Measurements from ENCODE around the gene CEP41. TPM values are rescaled to one million over a fixed set of nuclear protein-coding genes. Genes with fewer than 3 reads are reported as not detected.

Gene CEP41
- total RNA-seq, 4 donors from 2014 or later: 1.9 to 14.0 (median 5.6) TPM

GRCh38 chr7:130398526-130399090 is 42.2 kb downstream of the CEP41 start:
- DNase-seq: no peak
- Histone ChIP-seq H3K36me3 (peaks cover 0 to 11% (median 0%) of the 10 kb centered on the region in 3 donors), H3K27me3 (no peaks in the 10 kb centered on the region), H3K27ac (no peak overlapping the region), H3K9me3 (no peaks in the 10 kb centered on the region), H3K4me3 (no peak overlapping the region), H3K4me1 (no peaks in the 10 kb centered on the region)
- TF ChIP-seq, protein P1, sequence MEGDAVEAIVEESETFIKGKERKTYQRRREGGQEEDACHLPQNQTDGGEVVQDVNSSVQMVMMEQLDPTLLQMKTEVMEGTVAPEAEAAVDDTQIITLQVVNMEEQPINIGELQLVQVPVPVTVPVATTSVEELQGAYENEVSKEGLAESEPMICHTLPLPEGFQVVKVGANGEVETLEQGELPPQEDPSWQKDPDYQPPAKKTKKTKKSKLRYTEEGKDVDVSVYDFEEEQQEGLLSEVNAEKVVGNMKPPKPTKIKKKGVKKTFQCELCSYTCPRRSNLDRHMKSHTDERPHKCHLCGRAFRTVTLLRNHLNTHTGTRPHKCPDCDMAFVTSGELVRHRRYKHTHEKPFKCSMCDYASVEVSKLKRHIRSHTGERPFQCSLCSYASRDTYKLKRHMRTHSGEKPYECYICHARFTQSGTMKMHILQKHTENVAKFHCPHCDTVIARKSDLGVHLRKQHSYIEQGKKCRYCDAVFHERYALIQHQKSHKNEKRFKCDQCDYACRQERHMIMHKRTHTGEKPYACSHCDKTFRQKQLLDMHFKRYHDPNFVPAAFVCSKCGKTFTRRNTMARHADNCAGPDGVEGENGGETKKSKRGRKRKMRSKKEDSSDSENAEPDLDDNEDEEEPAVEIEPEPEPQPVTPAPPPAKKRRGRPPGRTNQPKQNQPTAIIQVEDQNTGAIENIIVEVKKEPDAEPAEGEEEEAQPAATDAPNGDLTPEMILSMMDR (IDR thresholded peaks at IDR 0.05): no peak
- no peak for TF ChIP-seq POLR2A (IDR thresholded peaks at IDR 0.05)

DNA sequence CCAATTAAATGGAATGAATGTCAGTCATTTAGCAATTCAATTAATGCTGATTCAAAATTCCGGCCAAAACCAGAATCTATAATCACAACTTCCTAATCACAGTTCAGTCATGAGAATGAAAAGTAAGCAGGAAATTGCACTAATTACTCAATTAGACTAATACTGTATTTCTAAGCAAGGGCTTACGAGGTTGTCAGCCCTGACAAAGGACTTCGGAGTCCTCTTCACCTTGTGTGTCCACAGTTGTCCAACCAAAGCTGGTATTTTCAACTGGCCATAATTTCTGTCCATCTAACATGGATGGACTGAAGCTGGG is 43.1 kb downstream of the CEP41 start:
- peaks cover 0 to 5% (median 0%) of the 10 kb centered on the region in 3 donors for H3K36me3 ChIP-seq
- H3K4me1 ChIP-seq: no peaks in the 10 kb centered on the region
- no peak for DNase-seq
- no peaks in the 10 kb centered on the region for H3K9me3 ChIP-seq
- TF ChIP-seq POLR2A (IDR thresholded peaks at IDR 0.05): no peak
- TF ChIP-seq, protein P1 (IDR thresholded peaks at IDR 0.05): no peak
- H3K4me3 ChIP-seq: no peak overlapping the region
- H3K27me3 ChIP-seq: no peaks in the 10 kb centered on the region
- H3K27ac ChIP-seq: no peak overlapping the region

GRCh38 chr7:130397051-130397757 is 43.6 kb downstream of the CEP41 start:
- Histone ChIP-seq H3K27me3 (no peaks in the 10 kb centered on the region), H3K36me3 (peaks cover 0 to 1% (median 0%) of the 10 kb centered on the region in 3 donors), H3K27ac (no peak overlapping the region), H3K4me3 (no peak overlapping the region), H3K4me1 (no peaks in the 10 kb centered on the region), H3K9me3 (no peaks in the 10 kb centered on the region)
- no peak for TF ChIP-seq POLR2A (IDR thresholded peaks at IDR 0.05)
- TF ChIP-seq, protein P1 (IDR thresholded peaks at IDR 0.05): no peak
- no peak for DNase-seq

DNA sequence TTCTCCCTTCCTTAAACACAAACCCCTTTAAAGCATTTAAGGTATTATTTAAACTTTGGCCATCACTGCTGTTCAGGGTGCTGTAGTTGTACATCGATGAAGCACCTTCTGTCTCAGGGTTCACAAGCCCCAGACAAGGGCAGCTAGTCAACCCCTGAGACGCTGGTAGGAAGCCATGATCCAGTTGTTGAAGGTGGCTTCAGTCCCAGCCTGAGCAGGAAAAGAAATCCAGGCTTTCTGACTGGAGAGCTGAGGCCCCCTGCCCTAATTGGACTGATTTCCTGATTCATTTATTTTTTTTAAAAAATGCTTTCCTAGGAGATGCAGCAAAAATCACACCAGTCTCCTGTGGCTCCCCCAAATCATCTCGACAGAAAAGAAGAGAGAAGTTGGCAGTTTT is 44.7 kb downstream of the CEP41 start:
- Histone ChIP-seq H3K27me3 (no peaks in the 10 kb centered on the region), H3K36me3 (no peaks in the 10 kb centered on the region), H3K4me3 (no peak overlapping the region), H3K9me3 (no peaks in the 10 kb centered on the region), H3K4me1 (no peaks in the 10 kb centered on the region), H3K27ac (no peak overlapping the region)
- TF ChIP-seq, protein P1 (IDR thresholded peaks at IDR 0.05): no peak
- no peak for TF ChIP-seq POLR2A (IDR thresholded peaks at IDR 0.05)
- no peak for DNase-seq

DNA sequence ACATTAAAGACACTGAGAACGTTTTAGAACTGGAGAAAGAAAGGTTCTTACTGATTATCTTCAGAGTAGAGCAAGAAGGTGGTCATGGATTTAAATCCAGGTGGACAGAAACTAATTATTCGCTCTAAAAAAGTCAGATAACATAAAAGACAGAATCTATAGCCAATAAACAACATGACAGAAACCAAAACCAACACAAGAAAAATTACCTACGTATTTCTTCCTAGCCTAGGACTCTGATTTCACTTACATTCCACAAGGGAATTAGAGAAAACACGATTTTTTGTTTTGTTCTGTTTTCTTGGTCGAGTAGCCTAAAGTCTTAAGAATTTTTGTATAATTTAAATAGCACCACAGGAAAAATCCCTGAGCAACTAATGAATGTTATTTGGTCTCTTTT is 45.4 kb downstream of the CEP41 start:
- no peak for DNase-seq
- H3K9me3 ChIP-seq: no peaks in the 10 kb centered on the region
- H3K36me3 ChIP-seq: no peaks in the 10 kb centered on the region
- no peak overlapping the region for H3K27ac ChIP-seq
- H3K27me3 ChIP-seq: no peaks in the 10 kb centered on the region
- TF ChIP-seq, protein P1 (IDR thresholded peaks at IDR 0.05): no peak
- no peak for TF ChIP-seq POLR2A (IDR thresholded peaks at IDR 0.05)
- no peaks in the 10 kb centered on the region for H3K4me1 ChIP-seq
- H3K4me3 ChIP-seq: no peak overlapping the region

Data from Peyer's patch (tissue), 4 donors.